Measurements from ENCODE around the gene GDI1.

The GDI1 gene

DNA sequence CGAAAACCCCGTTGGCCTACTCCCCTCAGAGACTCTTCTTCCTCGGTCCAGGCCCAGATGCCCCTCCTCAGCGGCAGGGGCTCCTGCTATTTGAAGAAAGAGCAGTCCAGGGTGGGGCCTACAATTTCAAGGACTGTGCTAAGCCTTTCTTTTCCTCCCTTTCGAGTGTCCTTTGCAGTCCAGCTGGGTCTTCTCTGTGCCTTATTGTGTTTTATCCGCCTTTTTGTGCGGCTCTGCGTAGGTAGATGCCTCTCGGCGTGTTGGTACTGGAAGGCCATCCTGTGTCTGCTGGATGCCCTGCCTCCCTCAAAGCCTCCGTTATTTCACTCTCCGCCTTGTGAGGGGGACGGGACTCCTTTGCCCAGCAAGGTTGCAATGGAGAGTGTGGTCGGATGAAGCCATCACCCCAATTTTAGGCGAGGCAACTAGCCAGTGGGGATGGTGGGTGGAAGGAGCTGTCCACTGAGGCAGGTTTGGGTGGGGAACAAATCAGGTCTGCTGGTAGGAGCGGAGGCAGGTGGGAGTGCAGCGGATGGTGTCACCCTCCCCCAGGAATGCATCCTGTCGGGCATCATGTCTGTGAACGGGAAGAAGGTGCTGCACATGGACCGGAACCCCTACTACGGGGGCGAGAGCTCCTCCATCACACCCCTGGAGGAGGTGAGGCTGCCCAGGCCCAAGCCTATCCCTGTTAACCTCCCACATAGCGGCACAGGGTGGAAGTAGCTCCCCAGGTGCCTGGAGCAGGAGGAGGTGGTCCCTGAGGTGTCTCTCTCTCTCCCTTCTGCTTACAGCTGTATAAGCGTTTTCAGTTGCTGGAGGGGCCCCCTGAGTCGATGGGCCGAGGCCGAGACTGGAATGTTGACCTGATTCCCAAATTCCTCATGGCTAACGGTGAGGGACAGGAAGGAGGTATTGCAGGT is 1.3 kb downstream of the GDI1 start:
- no peak for DNase-seq (ENCODE audit: low read depth)

DNA sequence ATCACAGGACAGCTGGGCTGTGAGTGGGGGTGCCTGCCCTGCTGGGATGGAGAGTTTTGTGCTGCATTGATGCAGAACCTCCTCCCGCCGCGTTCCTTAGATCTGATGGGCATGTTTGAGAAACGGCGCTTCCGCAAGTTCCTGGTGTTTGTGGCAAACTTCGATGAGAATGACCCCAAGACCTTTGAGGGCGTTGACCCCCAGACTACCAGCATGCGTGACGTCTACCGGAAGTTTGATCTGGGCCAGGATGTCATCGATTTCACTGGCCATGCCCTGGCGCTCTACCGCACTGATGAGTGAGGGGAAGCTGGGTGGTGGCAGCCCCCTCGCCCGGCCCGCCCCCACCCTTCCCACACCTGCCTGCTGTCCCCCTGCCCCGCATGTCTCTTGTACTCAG is 2.9 kb downstream of the GDI1 start:
- DNase-seq (ENCODE audit: low read depth), result no peak

DNA sequence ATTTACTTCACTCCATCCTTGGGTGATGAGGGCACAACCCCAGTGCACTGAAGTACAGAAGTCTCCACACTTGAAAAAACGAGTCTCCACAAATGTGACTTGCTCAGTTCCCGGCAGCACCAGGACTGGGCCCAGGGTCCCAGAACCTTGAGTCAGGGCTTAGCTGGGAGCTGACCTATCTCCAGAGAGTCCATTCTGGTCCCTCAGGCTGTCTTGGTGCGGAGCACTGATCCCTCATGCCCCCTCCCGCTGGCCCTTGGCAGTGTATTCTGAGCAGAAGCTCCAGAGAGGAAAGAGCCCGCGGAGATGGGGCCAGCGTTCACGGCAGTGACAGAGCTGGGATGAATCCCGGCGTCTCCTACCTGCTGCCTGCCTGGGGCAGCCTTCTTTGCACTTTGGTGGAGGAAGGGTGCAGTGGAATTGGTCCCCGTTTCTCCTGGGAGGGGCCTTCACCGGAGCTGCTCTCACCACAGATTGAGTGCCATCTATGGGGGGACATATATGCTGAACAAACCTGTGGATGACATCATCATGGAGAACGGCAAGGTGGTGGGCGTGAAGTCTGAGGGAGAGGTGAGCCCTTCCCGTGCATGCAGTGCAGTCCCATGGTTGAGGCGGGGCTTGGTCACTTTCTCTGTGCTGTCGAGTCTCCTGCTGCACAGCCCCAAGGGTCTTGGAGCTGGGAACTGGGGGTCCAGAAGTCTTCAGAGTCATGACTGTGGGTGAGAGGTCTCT is 3.8 kb downstream of the GDI1 start:
- no peak for DNase-seq (ENCODE audit: low read depth)

DNA sequence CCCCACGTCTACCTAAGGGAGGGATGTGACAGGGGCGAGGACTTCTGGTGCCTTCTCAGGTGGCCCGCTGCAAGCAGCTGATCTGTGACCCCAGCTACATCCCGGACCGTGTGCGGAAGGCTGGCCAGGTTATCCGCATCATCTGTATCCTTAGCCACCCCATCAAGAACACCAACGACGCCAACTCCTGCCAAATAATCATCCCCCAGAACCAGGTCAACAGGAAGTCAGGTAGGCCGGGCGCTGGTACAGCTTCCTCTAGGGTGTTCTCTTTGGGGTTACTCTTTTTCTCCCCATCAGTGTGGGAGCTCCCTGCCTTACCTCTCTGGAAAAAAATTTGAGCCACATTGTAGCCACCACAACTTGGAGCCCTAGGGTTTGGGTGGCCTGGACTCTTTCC is 4.6 kb downstream of the GDI1 start:
- DNase-seq (ENCODE audit: low read depth), result no peak

DNA sequence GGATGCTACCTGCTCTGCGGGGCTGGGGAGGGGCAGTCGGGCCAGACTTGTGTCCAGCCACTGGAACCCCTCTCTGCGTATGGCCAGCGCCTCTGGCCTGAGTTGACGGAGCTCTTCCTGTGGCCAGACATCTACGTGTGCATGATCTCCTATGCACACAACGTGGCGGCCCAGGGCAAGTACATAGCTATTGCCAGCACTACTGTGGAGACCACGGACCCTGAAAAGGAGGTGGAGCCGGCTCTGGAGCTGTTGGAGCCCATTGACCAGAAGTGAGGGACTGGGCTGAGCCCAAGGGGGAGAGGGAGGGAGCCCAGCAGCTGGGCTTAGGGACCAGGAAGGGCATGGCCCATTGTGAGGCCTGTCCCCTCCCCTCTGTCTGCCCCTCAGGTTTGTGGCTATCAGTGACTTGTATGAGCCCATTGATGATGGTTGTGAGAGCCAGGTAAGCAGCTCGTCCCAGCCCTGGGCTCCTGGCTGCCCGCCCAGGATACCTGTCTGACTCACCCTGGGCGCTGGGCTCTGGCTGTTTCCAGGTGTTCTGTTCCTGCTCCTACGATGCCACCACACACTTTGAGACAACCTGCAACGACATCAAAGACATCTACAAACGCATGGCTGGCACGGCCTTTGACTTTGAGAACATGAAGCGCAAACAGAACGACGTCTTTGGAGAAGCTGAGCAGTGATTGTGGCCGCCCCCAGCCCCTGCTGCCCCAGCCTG is 5.2 kb downstream of the GDI1 start:
- DNase-seq (ENCODE audit: low read depth), result no peak

DNA sequence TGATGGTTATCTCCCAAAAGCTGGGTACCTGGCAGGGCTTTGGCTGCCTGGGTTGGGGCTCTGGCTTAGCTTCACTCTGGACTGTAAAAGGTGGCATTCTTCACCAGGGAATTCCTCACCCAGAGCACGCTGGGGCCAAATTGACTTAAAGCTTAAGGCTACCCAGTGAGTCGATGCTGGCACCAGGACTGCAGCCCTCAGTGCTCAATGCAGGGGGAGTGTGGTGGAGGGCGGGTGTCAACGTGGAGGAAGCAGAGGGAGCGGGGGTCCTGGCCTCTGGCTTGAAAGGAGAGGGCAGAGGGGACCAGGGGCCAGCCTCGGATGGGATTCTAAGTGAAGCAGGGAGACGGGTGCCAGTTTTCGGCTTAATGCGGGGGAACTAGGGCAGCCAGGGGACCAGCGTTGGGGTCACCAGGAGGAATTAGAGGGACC is 6.5 kb downstream of the GDI1 start:
- no peak for DNase-seq (ENCODE audit: low read depth)

DNA sequence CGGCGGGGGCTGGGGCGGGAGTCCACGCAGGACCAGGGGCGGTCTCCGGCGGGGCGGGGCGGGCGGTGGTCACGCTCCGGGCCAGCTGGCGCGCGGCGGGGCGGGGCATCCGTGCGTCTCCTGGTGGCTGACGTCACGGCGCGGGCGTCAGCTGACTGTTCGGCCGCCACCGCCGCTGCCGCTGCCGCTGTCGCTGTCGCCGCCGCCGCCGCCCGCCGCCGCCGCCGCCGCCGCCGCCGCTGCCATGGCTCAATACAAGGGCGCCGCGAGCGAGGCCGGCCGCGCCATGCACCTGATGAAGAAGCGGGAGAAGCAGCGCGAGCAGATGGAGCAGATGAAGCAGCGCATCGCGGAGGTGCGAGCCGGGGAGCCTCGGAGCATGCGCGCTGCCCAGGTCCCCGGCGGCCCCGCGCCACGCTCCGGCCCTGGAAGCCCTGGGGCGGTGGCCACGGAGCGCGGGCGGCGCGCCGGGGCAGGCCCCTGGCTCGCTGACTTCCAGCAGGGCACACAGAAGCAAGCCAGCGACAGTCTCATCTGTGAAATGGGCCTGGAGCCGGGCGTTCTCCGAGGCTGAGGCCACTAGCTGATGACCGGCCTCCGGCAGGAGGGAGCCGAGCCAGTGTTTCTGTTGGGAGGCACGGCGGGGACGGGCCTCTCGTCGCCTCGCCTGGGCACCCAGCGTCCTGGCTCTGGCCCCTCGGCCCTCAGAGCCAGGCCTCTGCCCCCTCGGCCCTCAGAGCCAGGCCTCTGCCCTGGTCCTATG is 7.2 kb downstream of the GDI1 start, which contains the start of gene FAM50A:
Gene FAM50A, plus strand, starts transcription at position 150 of the 763 bp plus-strand sequence. Its CDS starts 95 bp downstream, at position 245.
- peak; percentile 33 for DNase-seq (ENCODE audit: low read depth)

DNA sequence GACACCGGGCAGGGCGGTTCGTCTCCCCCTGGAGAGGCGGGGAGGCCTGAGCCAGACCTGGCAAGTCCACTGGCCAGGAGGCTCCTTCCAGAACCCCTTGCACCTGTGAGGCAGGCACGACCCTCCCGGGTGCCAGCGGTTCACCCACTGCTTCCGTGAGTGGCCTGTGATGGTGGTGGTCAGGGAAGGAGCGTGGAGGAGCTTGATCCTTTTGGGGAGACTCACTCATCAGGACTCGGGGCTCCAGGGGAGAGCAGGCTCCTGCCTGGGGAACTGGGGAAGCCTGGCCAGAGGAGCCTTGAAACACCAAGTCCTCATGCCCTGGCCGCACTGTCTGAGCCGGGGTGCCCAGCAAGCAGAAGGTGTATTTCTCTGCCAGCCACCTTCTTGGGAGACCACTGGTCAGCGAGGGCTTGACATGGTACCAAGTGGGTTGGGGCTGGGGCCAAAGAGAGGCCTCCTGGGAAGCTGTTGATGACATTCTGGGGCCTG is 7.8 kb downstream of the GDI1 start:
- no peak for DNase-seq (ENCODE audit: low read depth)

DNA sequence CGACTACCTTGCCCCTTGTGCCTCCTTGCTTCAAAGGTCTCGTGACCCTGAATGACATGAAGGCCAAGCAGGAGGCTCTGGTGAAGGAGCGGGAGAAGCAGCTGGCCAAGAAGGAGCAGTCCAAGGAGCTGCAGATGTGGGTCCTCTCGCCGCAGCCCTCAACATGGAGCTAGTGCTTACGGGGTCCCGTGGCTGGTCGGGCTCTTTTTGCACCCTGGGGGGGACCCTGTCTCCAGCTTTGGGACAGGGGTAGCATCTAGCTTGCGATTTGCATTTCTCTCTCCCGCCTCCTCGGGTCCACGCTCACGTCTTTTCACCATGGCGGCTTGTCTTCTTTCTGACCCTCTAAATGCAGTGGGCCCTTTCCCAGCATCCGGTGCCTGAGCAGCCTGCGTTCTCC is 8.8 kb downstream of the GDI1 start:
- DNase-seq (ENCODE audit: low read depth), result no peak

DNA sequence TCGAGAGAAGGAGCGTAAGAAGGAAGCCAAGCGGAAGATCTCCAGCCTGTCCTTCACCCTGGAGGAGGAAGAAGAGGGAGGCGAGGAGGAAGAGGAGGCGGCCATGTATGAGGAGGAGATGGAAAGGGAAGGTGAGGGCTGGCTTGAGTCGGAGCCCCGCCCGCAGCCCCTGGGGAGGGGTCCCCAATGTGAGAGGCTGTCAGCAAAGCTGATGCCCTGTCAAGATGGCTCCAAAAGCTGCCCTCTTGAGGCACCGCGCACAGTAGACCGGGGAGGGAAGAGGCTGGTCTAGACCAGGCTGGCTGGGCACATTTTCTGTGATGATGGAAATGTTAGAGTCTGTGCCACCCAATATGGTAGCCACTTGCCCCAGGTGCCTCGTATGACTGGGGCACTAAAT is 9.5 kb downstream of the GDI1 start:
- no peak for DNase-seq (ENCODE audit: low read depth)

DNA sequence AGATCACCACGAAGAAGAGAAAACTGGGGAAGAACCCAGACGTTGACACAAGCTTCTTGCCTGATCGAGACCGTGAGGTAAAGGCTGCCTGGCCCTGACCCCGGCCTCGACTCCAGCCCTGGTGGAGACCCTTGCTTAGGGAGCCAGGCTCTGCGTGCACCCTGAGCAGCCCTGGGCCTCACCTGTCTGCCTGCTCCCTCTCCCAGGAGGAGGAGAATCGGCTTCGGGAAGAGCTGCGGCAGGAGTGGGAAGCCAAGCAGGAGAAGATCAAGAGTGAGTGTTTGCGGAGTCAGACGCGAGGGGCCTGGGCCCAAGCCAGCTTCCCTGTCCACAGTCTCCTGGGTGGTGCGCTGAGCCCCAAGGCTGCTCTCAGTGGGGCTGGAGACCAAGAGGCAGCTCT is 11.5 kb downstream of the GDI1 start:
- no peak for DNase-seq (ENCODE audit: low read depth)

DNA sequence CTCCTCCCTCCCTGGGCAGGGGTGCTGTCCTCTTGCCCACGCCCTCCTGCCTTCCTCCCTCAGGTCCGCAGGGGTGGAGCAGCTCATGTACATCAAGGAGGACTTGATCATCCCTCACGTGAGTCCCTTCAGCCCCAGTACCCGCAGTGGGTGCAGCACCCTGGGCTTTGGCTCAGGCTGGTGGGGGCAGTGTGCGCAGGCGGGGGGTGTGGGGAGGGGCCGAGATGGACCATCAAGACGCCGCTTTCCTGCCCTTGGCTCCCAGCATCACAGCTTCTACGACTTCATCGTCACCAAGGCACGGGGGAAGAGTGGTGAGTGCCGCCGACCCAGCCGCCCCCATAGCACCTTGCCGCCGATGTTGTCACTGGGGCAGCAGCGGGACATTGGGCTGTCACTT is 12.7 kb downstream of the GDI1 start:
- DNase-seq (ENCODE audit: low read depth), result no peak

DNA sequence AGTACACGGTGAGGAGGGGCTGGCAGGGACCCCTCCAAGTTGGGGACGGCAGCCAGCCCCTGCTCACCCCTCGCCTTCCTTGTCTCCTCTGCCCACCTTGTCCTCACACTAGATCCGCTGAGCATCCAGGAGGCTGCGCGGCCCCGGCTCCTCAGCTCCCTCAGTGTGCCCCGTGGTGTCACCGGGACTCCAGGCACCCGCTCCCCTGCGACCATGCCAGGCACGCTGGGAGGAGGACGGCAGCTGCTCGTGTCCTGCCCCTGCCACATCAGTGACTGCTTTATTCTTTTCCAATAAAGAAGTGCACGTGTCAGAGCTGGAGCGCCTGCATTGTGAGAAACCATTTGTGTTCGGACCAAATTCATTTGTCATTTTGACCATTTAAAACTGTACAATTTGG is 13.4 kb downstream of the GDI1 start:
- no peak for DNase-seq (ENCODE audit: low read depth)

DNA sequence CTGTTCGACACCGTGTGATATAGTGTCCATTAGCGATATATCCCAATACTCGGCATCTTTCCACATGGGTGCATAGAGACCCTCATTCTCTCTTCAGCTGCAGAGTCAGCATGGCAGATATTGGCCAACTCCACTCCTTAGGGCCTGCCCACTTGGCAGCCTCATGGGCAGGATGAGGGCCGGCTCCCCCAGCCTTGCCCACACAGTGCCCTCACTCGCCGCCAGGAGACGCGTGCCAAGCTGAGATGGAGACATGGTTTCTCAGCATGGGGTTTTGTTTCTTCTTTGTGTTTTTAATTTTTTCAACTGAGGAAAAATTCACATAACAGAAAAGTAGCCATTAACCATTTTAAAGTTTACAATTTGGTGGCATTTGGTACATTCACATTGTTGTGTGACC is 15.9 kb downstream of the GDI1 start:
- no peak for DNase-seq (ENCODE audit: low read depth)

DNA sequence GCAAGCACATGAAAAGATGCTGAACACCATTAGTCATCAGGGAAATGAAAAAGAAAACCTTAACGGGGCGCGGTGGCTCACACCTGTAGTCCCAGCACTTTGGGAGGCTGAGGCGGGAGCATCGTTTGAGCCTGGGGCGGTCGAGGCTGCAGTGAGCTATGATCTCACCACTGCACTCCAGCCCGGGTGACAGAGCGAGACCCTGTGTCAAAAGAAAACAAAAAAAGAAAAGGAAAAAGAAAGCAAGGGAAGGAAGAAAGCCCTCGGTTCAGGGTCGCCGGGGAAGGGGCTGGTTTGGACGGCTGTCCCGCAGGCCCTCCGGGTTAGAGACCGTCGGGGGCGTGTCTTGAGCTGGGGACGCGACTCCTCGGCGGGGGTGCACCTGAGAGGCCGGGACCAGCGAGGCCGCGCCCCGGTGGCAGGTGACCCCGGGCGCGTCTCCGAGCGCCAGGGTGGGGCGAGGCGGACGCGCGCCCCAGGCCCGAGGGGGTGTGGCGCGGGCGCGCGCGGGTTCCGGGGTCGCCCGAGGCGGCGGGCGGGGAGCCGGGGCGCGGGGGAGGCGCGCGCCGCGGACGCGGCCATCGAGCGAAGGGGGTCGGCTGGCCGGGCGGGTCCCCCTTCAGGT is 20.6 kb downstream of the GDI1 start:
- DNase-seq (ENCODE audit: low read depth), result peak; percentile 28

DNA sequence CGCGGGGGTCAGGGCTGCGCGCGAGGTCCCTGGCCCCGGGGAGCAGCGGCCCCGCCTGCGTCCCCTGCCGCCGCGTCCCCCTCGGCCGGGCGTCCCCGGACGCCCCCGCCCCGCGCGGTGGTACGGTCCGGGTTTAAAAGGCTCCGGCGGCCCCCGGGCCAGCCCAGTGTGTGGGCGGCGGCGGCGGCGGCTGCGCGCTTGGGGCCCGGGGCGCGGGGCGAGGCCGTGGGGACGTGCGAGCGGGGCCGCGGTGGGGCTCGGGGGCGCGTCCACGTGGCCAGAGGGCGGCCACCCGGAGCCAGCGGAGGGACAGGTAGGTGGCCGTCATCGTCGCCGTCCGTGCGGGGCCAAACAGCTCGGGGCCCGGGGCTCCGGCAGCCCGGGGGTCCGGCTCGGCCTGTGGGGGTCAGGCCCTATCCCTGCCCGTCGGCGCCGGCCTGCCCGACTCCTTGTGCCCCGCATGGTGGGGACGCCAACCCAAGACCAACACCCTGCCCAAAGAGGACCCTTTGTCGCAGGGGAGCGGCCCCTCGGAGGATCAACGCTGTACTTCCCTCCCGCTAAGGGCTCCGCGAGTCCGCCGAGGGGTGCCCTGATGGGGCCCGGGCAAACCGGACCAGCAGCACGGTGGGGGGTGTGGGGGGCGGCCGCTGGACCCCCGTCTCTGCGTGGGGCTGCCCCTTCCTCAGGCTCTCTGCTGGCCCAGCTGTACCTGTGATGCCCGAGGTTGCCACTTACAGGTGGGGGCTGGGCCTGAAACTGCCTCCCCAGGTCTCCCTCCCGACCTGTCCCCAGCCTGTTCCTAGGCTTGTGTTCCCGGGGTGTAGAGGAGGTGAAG is 21.4 kb downstream of the GDI1 start, which contains the start of gene PLXNA3:
Gene PLXNA3, plus strand, starts transcription at position 166 of the 838 bp plus-strand sequence. CDS start 1,903 bp downstream, outside the sequence.
- peak; percentile 44 for DNase-seq (ENCODE audit: low read depth)

DNA sequence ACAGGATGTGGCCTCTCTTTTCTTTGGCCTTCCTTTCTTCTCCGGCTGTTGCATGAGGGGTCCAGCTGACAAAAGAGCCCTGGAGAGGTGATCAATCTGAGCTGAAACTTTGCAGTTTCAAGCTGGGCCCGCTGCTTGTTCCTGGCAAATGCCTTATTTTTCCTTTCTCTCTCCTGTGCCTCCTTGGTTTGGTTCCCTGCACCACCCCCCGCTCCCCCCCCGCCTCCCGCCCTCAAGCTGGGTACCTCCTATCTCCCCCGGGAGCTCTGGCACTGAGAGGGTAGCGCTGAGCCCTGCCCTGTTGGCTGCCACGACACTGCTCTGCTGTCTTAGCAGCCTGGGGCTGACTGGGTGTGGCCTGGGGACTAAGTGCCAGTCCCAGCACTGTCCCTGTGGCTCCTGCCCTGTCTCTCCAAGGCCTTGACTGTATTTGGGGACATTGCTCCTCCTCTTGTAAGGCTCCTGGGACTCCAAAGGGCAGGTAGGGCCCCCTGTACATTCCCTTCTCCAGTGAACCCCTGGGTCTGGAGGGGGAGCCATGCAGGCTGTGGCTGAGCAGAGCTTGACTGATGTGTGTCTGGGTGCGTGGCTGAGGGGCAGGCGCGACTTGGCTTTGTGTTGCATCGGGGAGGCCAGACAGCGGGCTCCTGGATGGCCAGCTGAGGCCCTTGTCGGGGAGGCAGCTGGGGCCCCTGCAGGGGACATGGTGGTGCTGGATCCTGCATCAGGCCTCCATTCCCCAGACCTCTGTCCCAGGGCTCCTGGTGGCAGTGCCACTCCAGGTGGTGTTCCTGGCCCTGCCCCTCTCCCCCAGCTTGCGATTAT is 22.2 kb downstream of the GDI1 start:
- no peak for DNase-seq (ENCODE audit: low read depth)

DNA sequence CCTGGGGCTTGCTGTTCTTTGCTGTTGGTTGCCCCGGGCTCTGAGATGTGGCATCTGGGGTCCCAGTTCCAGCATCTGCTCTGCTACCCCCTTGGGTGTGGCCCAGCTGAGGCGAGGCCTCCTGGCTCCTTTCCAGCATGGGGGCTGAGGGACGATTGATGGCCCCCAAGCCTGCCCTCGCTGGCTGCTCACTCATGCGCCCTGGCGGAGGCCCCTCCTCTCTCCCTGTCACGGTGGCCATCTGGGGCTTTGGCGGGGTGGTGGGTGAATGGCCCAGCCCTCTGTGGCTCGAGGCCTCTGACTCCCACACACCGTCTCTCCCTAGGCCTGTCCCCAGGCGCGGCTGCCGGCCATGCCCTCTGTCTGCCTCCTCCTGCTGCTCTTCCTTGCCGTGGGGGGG is 22.9 kb downstream of the GDI1 start:
- DNase-seq (ENCODE audit: low read depth), result no peak

DNA sequence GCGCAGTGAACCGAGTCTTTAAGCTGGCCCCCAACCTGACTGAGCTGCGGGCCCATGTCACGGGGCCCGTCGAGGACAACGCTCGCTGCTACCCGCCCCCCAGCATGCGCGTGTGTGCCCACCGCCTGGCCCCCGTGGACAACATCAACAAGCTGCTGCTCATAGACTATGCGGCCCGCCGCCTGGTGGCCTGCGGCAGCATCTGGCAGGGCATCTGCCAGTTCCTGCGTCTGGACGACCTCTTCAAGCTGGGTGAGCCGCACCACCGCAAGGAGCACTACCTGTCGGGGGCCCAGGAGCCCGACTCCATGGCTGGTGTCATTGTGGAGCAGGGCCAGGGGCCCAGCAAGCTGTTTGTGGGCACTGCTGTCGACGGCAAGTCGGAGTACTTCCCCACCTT is 23.4 kb downstream of the GDI1 start:
- DNase-seq (ENCODE audit: low read depth), result no peak
